ENCODE results near the gene ISG15.
"Not testable (repeated sequence)": the region's sequence is repeated elsewhere in the genome, so short reads cannot be mapped to it uniquely, and the experiment has no call there.

The ISG15 gene

GRCh38 chr1:1013922-1014648, 788 bp downstream of the ISG15 start:
- DNase-seq: peak in 1 of 6 experiments; percentile 29

- DNase-seq: no peak
These were observed 1.7 kb downstream of the ISG15 start for GRCh38 chr1:1014799-1015681.

- DNase-seq: not testable (repeated sequence)
These were observed 4.4 kb downstream of the ISG15 start for GRCh38 chr1:1017397-1018320.

GRCh38 chr1:1018321-1018685, 5.0 kb downstream of the ISG15 start:
- not testable (repeated sequence) for DNase-seq

- peak; percentile 66 to 88 (median 73) for DNase-seq
These were observed 6.1 kb downstream of the ISG15 start for GRCh38 chr1:1019122-1019999.

- peak in 2 of 6 experiments; percentile 65 to 66 for DNase-seq
These were observed 6.7 kb downstream of the ISG15 start, which contains the start of gene AGRN for GRCh38 chr1:1020000-1020404. TSS of gene AGRN (plus strand) at chr1:1020120. CDS start at chr1:1020173, 53 bp downstream.

GRCh38 chr1:1020415-1021009, 7.2 kb downstream of the ISG15 start:
- peak in 2 of 6 experiments; percentile 56 to 59 for DNase-seq

GRCh38 chr1:1021010-1021919, 8.0 kb downstream of the ISG15 start:
- peak in 1 of 6 experiments; percentile 25 for DNase-seq

- no peak for DNase-seq
These were observed 8.6 kb downstream of the ISG15 start for GRCh38 chr1:1021920-1022259.

GRCh38 chr1:1022302-1023009, 9.2 kb downstream of the ISG15 start:
- no peak for DNase-seq

GRCh38 chr1:1023700-1024099, 10.4 kb downstream of the ISG15 start:
- no peak for DNase-seq

- no peak for DNase-seq
These were observed 11.0 kb downstream of the ISG15 start for GRCh38 chr1:1024149-1024770.

- no peak for DNase-seq
These were observed 11.7 kb downstream of the ISG15 start for GRCh38 chr1:1024771-1025699.

GRCh38 chr1:1025730-1026129, 12.4 kb downstream of the ISG15 start:
- no peak for DNase-seq

- DNase-seq: no peak
These were observed 13.5 kb downstream of the ISG15 start for GRCh38 chr1:1026599-1027413.

GRCh38 chr1:1027791-1028190, 14.5 kb downstream of the ISG15 start:
- DNase-seq: no peak

Measured in stimulated activated naive CD4-positive, alpha-beta T cell (primary cell).